HG02571 (cell line): ENCODE data around the gene TNFSF11.

Experiments
- ATAC-seq: cut with Tn5 transposase; IDR thresholded peaks from one replicate; pipeline ENCODE4 v1.9.1; 2021; ENCODE audit warnings: mild to moderate bottlenecking, moderate library complexity; ENCODE audit not compliant: unreplicated experiment

Gene TNFSF11

GRCh38 chr13:42574011-42574410 lies at the start of gene TNFSF11:
TNFSF11 (plus strand) TSS chr13:42574152; CDS start chr13:42574304, 152 bp downstream.
- ATAC-seq: peak; percentile 26

GRCh38 chr13:42524487-42525034 lies 49.4 kb upstream of the TNFSF11 start:
- ATAC-seq: no peak

- no peak for ATAC-seq
Observed at GRCh38 chr13:42525035-42525504, 48.9 kb upstream of the TNFSF11 start.

GRCh38 chr13:42526276-42526675 lies 47.7 kb upstream of the TNFSF11 start:
- ATAC-seq: no peak

- ATAC-seq: no peak
Observed at GRCh38 chr13:42526804-42527203, 47.1 kb upstream of the TNFSF11 start.

GRCh38 chr13:42532561-42533335 lies 41.2 kb upstream of the TNFSF11 start:
- ATAC-seq: no peak

GRCh38 chr13:42533336-42533591 lies 40.7 kb upstream of the TNFSF11 start:
- no peak for ATAC-seq

GRCh38 chr13:42534785-42535184 lies 39.2 kb upstream of the TNFSF11 start:
- ATAC-seq: no peak

GRCh38 chr13:42538996-42539395 lies 35.0 kb upstream of the TNFSF11 start:
- no peak for ATAC-seq

GRCh38 chr13:42539670-42540069 lies 34.3 kb upstream of the TNFSF11 start:
- ATAC-seq: no peak

GRCh38 chr13:42543215-42543797 lies 30.6 kb upstream of the TNFSF11 start:
- no peak for ATAC-seq

GRCh38 chr13:42544246-42544926 lies 29.6 kb upstream of the TNFSF11 start:
- no peak for ATAC-seq

GRCh38 chr13:42545842-42546241 lies 28.1 kb upstream of the TNFSF11 start:
- ATAC-seq: no peak

GRCh38 chr13:42547612-42548011 lies 26.3 kb upstream of the TNFSF11 start:
- ATAC-seq: no peak

GRCh38 chr13:42548731-42549551 lies 25.0 kb upstream of the TNFSF11 start:
- ATAC-seq: peak; percentile 91

GRCh38 chr13:42549552-42549936 lies 24.4 kb upstream of the TNFSF11 start:
- ATAC-seq: no peak

- ATAC-seq: no peak
Observed at GRCh38 chr13:42551611-42552010, 22.3 kb upstream of the TNFSF11 start.

GRCh38 chr13:42553098-42554046 lies 20.6 kb upstream of the TNFSF11 start:
- no peak for ATAC-seq

- no peak for ATAC-seq
Observed at GRCh38 chr13:42559057-42559456, 14.9 kb upstream of the TNFSF11 start.
